ENCODE results near the gene AAMP.

Gene AAMP

DNA sequence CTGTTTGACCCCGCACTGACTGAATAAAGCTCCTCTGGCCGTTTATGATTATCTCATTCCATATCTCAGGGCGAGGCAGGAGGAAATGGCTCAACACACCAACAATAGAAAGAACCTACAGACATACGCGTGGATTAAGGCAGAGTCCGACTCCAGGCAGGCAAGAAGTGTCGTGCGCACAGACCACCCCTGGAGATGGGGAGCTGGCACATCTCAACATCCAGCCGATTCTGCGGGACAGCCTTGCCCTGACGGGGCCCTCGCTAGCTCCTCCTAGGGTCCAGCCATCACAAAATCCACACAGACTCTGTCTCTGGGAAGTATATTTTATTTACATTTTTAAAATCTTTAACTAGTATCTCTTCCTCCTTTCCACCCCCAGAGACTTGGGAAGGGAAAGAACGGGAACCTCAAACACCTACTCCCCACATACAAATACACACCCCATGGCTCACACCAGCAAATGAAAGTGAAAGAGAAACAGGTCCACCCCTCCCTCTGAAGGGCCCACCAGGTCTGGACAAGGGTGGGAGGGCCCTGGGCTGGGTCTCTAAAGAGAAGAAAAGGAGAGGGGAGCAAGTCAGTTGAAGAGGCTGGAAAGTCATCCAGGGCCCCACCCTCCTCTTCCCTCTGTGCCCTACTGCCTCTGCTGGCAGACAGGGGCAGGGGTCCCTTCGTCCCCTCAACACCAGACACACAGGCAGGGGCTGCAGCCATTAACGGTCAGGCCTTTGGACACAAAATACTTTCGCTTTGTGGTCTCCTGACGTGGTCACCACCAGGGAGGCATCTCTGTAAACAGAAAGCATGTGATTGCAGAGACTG is 5.9 kb downstream of the AAMP start:
- CTCF ChIA-PET, result interaction anchor here (0.8 to 1.5 kb wide), 3 partner anchors 9 to 96 kb away, joined by 3 read pairs; no protein-coding TSS in a partner anchor
- TF ChIP-seq, protein P1, sequence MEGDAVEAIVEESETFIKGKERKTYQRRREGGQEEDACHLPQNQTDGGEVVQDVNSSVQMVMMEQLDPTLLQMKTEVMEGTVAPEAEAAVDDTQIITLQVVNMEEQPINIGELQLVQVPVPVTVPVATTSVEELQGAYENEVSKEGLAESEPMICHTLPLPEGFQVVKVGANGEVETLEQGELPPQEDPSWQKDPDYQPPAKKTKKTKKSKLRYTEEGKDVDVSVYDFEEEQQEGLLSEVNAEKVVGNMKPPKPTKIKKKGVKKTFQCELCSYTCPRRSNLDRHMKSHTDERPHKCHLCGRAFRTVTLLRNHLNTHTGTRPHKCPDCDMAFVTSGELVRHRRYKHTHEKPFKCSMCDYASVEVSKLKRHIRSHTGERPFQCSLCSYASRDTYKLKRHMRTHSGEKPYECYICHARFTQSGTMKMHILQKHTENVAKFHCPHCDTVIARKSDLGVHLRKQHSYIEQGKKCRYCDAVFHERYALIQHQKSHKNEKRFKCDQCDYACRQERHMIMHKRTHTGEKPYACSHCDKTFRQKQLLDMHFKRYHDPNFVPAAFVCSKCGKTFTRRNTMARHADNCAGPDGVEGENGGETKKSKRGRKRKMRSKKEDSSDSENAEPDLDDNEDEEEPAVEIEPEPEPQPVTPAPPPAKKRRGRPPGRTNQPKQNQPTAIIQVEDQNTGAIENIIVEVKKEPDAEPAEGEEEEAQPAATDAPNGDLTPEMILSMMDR (IDR thresholded peaks at IDR 0.05; ENCODE audit: control extremely low read depth, extremely low read depth, low read depth, missing control alignments), result no peak
- DNase-seq (ENCODE audit: extremely low spot score), result no peak
- POLR2A ChIA-PET, result no interaction called here

DNA sequence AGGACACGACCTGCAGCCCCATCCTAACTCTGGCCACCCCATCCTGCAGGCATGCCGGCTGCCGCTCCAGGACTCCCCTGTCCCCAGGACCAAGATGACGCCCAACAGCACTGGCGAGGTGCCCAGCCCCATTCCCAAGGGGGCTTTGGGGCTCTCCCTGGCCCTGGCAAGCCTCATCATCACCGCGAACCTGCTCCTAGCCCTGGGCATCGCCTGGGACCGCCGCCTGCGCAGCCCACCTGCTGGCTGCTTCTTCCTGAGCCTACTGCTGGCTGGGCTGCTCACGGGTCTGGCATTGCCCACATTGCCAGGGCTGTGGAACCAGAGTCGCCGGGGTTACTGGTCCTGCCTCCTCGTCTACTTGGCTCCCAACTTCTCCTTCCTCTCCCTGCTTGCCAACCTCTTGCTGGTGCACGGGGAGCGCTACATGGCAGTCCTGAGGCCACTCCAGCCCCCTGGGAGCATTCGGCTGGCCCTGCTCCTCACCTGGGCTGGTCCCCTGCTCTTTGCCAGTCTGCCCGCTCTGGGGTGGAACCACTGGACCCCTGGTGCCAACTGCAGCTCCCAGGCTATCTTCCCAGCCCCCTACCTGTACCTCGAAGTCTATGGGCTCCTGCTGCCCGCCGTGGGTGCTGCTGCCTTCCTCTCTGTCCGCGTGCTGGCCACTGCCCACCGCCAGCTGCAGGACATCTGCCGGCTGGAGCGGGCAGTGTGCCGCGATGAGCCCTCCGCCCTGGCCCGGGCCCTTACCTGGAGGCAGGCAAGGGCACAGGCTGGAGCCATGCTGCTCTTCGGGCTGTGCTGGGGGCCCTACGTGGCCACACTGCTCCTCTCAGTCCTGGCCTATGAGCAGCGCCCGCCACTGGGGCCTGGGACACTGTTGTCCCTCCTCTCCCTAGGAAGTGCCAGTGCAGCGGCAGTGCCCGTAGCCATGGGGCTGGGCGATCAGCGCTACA is 7.0 kb downstream of the AAMP start:
- no peak for DNase-seq (ENCODE audit: extremely low spot score)
- CTCF ChIA-PET, result interaction anchor here (1.2 to 2.2 kb wide), 3 partner anchors 8 to 95 kb away, joined by 3 to 9 read pairs (median 3); partner anchors contain the start of genes AAMP and PNKD
- POLR2A ChIA-PET, result no interaction called here
- TF ChIP-seq, protein P1 (IDR thresholded peaks at IDR 0.05; ENCODE audit: control extremely low read depth, extremely low read depth, low read depth, missing control alignments), result no peak

DNA sequence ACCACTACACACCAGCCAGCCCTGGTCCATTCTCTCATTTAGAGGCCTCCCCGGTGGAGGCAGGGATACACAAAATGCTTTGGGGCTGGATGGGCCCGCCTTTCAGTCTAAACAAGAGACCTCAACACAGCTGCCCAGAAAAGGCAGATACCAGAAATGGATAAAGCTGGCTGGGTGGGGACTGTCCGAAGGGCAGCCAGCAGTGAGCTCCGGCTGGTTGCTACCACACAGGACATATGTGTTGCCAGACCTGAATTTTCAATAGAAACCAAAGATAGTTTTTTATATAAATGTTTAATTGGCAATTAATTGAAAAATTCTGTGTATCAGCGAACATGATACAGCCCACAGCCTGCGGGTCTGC is 7.7 kb downstream of the AAMP start:
- CTCF ChIA-PET, result interaction anchor here (1.0 to 2.2 kb wide), 2 partner anchors 9 to 13 kb away, joined by 3 to 9 read pairs; partner anchors contain the start of genes AAMP and PNKD

DNA sequence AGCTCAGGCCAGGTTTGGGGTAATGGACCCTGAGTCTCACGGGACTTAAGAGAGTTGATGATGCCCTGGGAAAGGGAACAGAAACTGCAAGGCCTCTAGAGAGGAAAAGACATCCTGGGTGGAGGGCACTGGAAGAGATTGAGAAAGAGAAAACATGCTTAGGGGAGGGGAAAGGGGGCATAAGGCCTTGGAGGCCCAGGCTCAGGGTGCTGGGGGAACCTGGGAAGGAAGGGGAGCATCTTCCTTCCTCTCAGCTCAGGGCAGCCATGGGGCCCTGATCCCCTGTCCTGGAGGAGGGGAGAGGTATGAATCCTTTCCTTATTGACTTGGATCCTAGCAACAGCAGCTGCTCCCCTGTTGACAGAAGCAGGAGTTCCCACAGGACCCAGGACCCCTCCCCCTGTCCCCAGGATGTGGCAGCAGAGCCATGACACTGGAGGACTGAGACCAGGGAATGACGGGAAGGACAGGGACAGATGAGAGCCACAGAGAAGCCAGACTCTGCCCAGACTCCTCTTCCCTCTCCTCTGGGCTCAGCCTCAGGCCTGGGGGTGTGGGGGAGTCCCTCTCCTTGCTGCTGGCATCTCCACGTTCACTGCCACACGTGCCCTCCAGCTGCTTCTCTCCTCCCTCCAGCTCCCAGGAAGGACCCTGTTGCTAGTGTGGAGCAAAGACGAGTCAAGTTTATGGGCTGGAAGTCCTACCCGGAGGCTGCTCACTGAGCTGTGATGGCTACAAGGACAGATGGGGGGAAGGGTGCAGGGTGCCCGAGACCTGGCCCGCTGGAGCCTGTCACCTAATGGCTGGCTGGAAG is 8.3 kb downstream of the AAMP start:
- ChIA-PET POLR2A (no interaction called here), CTCF (interaction anchor here (1.0 to 2.2 kb wide), 3 partner anchors 10 to 13 kb away, joined by 3 to 9 read pairs (median 5); partner anchors contain the start of genes AAMP and PNKD)
- TF ChIP-seq, protein P1 (IDR thresholded peaks at IDR 0.05; ENCODE audit: control extremely low read depth, extremely low read depth, low read depth, missing control alignments), result no peak
- DNase-seq (ENCODE audit: extremely low spot score), result no peak

More for the DNA sequence above, 7.7 kb downstream of the AAMP start:
- no peak for DNase-seq (ENCODE audit: extremely low spot score)
- TF ChIP-seq, protein P1 (IDR thresholded peaks at IDR 0.05; ENCODE audit: control extremely low read depth, extremely low read depth, low read depth, missing control alignments), result no peak
- POLR2A ChIA-PET, result no interaction called here

DNA sequence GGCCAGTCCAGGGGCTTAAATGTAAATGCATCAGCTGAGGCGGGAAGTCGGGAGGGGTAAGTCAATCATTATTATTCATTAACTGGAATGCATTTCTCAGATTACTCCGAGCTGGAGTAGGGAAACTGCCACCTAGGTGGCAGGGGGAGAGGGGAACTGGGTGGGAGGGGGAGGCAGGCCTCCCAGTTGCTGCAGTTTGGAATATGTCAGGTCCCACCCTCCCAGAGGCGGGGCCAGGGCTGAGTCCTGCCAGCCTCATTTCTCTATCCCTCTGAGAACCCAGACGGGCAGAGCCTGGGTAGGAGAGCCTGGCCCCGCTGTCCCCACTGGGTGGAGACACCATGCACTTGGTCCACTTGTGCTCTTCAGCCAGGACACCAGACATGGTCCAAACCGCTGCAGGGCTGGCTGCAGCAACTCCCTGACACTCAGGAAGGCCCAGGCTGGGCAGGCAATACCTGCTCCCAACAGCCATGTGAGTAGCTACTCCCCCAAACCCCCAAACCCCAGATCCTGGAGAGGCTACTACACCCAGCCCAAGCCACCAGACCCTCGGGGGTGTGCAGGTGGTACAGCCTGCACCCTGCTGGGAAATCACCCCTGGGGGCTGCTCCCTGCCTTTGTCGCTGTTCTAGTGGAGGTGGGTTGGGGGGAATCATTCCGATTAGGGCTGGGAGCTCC is 9.1 kb downstream of the AAMP start, which contains the start of gene GPBAR1:
Gene GPBAR1 (plus strand): TSS at position 274 of the 681 bp plus-strand sequence. CDS start 1,710 bp downstream, outside the sequence.
- ChIA-PET CTCF (interaction anchor here (1.0 to 4.2 kb wide), 4 partner anchors 10 to 14 kb away, joined by 3 to 21 read pairs (median 7); partner anchors contain the start of genes AAMP and PNKD), POLR2A (interaction anchor here (0.6 kb wide), 1 partner anchor 39 kb away, joined by 4 read pairs; no protein-coding TSS in a partner anchor)
- TF ChIP-seq, protein P1 (IDR thresholded peaks at IDR 0.05; ENCODE audit: control extremely low read depth, extremely low read depth, low read depth, missing control alignments), result no peak
- DNase-seq (ENCODE audit: extremely low spot score), result no peak
